Caco-2 (cell line): ENCODE measurements around the gene NEK10. TPM values are rescaled to one million over a fixed set of nuclear protein-coding genes. Genes with fewer than 3 reads are reported as not detected.

ENCODE experiments used
- BruUV-seq: library from RNA; stranded (reverse); fragments of 400-500 nt; replicated peaks from 2 replicates; lab custom pipeline; 2021; lab: Mats Ljungman, UMichigan
- CTCF ChIA-PET: fragments of 300-600 bp; sonication (Branson Sonifier 250); formaldehyde crosslinking; loops from one replicate; lab custom pipeline; 2022; ENCODE audit warnings: antibody characterized with exemption; lab: Charles Lee
- POLR2A ChIA-PET: fragments of 300-600 bp; sonication (Branson Sonifier 250); formaldehyde crosslinking; loops from one replicate; lab custom pipeline; 2022; ENCODE audit warnings: antibody characterized with exemption; lab: Charles Lee
- DNase-seq, 2 experiments: peaks; one replicate each; pipeline versions ENCODE4 v3.0.0 to v3.0.0-alpha.2; 2020 to 2022
- H3K27me3 ChIP-seq: replicated peaks from 2 replicates; pipeline ENCODE4 v1.6.0; 2011; ENCODE audit warnings: low read length; ENCODE audit not compliant: control insufficient read depth, insufficient read depth
- H3K36me3 ChIP-seq: 2 replicates; pipeline ENCODE4 v1.5.1; 2011; ENCODE audit warnings: low read length; ENCODE audit not compliant: control insufficient read depth, insufficient read depth
- H3K4me1 ChIP-seq: fragments of 250-450 bp; sonication (Bioruptor Pico); 2 replicates; pipeline ENCODE4 v1.5.1; 2020; ENCODE audit warnings: mild to moderate bottlenecking
- H3K4me3 ChIP-seq: 2 replicates; pipeline ENCODE4 v1.5.1; 2011; ENCODE audit warnings: low read depth, mild to moderate bottlenecking, control low read depth, low read length
- H3K9me3 ChIP-seq: fragments of 250-450 bp; sonication (Bioruptor Pico); 2 replicates; pipeline ENCODE4 v1.5.1; 2020; ENCODE audit warnings: mild to moderate bottlenecking, moderate library complexity
- H3K27ac Mint-ChIP-seq: one replicate; pipeline ENCODE4 v1.8.0; 2022; ENCODE audit warnings: mixed read lengths; ENCODE audit not compliant: unreplicated experiment
- H3K27me3 Mint-ChIP-seq: one replicate; pipeline ENCODE4 v1.8.0; 2022; ENCODE audit warnings: mixed read lengths; ENCODE audit not compliant: insufficient read depth, unreplicated experiment
- H3K36me3 Mint-ChIP-seq: one replicate; pipeline ENCODE4 v1.8.0; 2022; ENCODE audit warnings: mild to moderate bottlenecking, mixed read lengths; ENCODE audit not compliant: insufficient read depth, unreplicated experiment
- H3K4me1 Mint-ChIP-seq: one replicate; pipeline ENCODE4 v1.8.0; 2022; ENCODE audit warnings: low read depth, mixed read lengths; ENCODE audit not compliant: unreplicated experiment
- H3K4me3 Mint-ChIP-seq: one replicate; pipeline ENCODE4 v1.8.0; 2022; ENCODE audit warnings: mild to moderate bottlenecking, moderate library complexity, mixed read lengths; ENCODE audit not compliant: unreplicated experiment
- H3K9me3 Mint-ChIP-seq: one replicate; pipeline ENCODE4 v1.8.0; 2022; ENCODE audit warnings: mixed read lengths; ENCODE audit not compliant: unreplicated experiment
- CTCF ChIP-seq, 2 experiments: fragments of 200-600 bp in 1 of 2; IDR thresholded peaks; 1 replicate in 1 of 2; 2 replicates in 1 of 2; pipeline versions ENCODE4 v1.5.1 to v1.8.0; 2011 to 2022; ENCODE audit warnings: antibody characterized with exemption in 1 of 2, control low read depth in 1 of 2, inconsistent platforms in 1 of 2, low read depth in 1 of 2, low read length in 1 of 2, mild to moderate bottlenecking in 1 of 2, moderate library complexity in 1 of 2; ENCODE audit not compliant: insufficient read depth in 1 of 2, severe bottlenecking in 1 of 2, unreplicated experiment in 1 of 2
- intact Hi-C: fragments of 100-400 bp; cut with micrococcal nuclease; formaldehyde crosslinking; loops from one replicate; pipeline ENCODE4 v1.10.0; 2022; ENCODE audit not compliant: unreplicated experiment
- total RNA-seq: library from RNA; stranded (reverse); gene quantifications from 2 replicates; pipeline ENCODE4 v1.2.3, GENCODE V29; 2022

Gene NEK10
- total RNA-seq, 1 experiment from 2014 or later, result 0.39 TPM

DNA sequence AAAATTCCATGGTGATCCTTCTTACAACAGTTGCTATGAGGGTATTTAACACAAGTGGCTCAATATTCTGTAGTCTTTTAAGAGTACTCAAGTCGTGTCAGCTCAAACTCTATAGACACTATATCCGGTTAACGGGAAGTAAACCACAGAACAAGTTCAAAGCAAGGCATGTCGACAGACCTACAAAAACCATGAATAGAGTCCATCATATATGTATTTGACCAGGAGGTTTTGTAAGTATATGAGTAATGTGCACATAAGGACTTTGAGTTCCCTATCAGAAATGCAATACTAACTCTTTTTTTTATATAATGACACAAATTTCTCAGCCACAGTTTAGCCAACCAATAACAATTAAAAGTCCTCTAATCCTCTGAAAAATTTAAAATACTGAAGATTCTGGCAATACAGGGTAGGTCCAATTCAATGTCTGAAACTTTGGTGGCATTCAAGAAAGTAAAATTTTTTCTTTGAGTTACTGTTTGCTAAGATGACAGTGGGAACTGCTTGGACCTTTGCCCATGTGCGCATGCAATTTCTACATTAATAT, 93.7 kb downstream of the NEK10 start:
- H3K36me3 ChIP-seq, result no peaks in the 10 kb centered on the region
- H3K4me3 ChIP-seq, result no peak overlapping the region
- Mint-ChIP-seq H3K27me3 (no peaks in the 10 kb centered on the region), H3K36me3 (no peaks in the 10 kb centered on the region), H3K4me3 (no peak overlapping the region), H3K9me3 (peaks cover 5% of the 10 kb centered on the region), H3K27ac (no peak overlapping the region), H3K4me1 (no peaks in the 10 kb centered on the region)
- H3K4me1 ChIP-seq, result no peaks in the 10 kb centered on the region
- no peak for TF ChIP-seq CTCF (IDR thresholded peaks at IDR 0.05; ENCODE audit: insufficient read depth in 1 of 2, low read depth in 1 of 2, low read length in 1 of 2, severe bottlenecking in 1 of 2, unreplicated experiment in 1 of 2)
- DNase-seq, result no peak
- POLR2A ChIA-PET, result no interaction called here
- intact Hi-C loops, result no loop called here
- no peaks in the 10 kb centered on the region for H3K27me3 ChIP-seq
- no TSS peak for BruUV-seq
- H3K9me3 ChIP-seq, result no peaks in the 10 kb centered on the region
- CTCF ChIA-PET, result no interaction called here

DNA sequence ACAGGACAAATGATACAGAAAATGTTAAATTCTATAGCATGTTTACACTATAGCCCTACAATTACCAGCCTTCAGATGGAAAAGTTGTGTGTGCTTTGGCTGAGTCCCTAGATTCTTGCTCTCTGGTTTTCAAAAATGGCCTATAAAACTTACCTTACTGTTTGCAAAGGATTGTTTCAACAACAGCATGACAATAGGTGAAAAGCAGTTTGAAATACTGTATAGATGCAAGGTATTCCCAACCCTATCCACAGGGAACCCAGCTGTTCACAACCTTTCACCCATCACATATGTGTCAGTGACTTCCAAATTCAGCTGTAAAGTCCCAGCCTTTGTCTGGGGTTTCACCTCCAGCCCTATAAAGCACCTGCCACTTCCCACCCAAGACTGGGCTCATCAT, 97.3 kb downstream of the NEK10 start:
- Mint-ChIP-seq H3K9me3 (peaks cover 10% of the 10 kb centered on the region), H3K27ac (no peak overlapping the region), H3K4me1 (no peaks in the 10 kb centered on the region), H3K27me3 (no peaks in the 10 kb centered on the region), H3K4me3 (no peak overlapping the region), H3K36me3 (no peaks in the 10 kb centered on the region)
- Histone ChIP-seq H3K27me3 (no peaks in the 10 kb centered on the region), H3K36me3 (no peaks in the 10 kb centered on the region), H3K4me1 (no peaks in the 10 kb centered on the region), H3K4me3 (no peak overlapping the region), H3K9me3 (no peaks in the 10 kb centered on the region)
- intact Hi-C loops, result no loop called here
- no peak for TF ChIP-seq CTCF (IDR thresholded peaks at IDR 0.05; ENCODE audit: insufficient read depth in 1 of 2, low read depth in 1 of 2, low read length in 1 of 2, severe bottlenecking in 1 of 2, unreplicated experiment in 1 of 2)
- DNase-seq, result no peak
- ChIA-PET CTCF (no interaction called here), POLR2A (no interaction called here)
- no TSS peak for BruUV-seq

- no peaks in the 10 kb centered on the region for H3K9me3 Mint-ChIP-seq
Measured at GRCh38 chr3:27254896-27255295, 114.3 kb downstream of the NEK10 start.

More at GRCh38 chr3:27254896-27255295, 114.3 kb downstream of the NEK10 start:
- POLR2A ChIA-PET, result no interaction called here
- no peak for TF ChIP-seq CTCF (IDR thresholded peaks at IDR 0.05; ENCODE audit: insufficient read depth in 1 of 2, low read depth in 1 of 2, low read length in 1 of 2, severe bottlenecking in 1 of 2, unreplicated experiment in 1 of 2)
- no peaks in the 10 kb centered on the region for H3K9me3 ChIP-seq
- Mint-ChIP-seq H3K4me1 (no peaks in the 10 kb centered on the region), H3K36me3 (no peaks in the 10 kb centered on the region), H3K27ac (no peak overlapping the region), H3K4me3 (no peak overlapping the region), H3K27me3 (no peaks in the 10 kb centered on the region)
- intact Hi-C loops, result no loop called here
- no peak overlapping the region for H3K4me3 ChIP-seq
- no peaks in the 10 kb centered on the region for H3K27me3 ChIP-seq
- H3K4me1 ChIP-seq, result no peaks in the 10 kb centered on the region
- no peak for DNase-seq
- H3K36me3 ChIP-seq, result no peaks in the 10 kb centered on the region
- BruUV-seq, result no TSS peak
- CTCF ChIA-PET, result no interaction called here
